NCI-H1105 (cell line): ENCODE results near the gene TXN2.
"Not testable (repeated sequence)": the region's sequence is repeated elsewhere in the genome, so short reads cannot be mapped to it uniquely, and the experiment has no call there.

Experiments
- DNase-seq: peaks from one replicate; lab custom pipeline; 2025; lab: John Stamatoyannopoulos, UW

Gene TXN2

DNA sequence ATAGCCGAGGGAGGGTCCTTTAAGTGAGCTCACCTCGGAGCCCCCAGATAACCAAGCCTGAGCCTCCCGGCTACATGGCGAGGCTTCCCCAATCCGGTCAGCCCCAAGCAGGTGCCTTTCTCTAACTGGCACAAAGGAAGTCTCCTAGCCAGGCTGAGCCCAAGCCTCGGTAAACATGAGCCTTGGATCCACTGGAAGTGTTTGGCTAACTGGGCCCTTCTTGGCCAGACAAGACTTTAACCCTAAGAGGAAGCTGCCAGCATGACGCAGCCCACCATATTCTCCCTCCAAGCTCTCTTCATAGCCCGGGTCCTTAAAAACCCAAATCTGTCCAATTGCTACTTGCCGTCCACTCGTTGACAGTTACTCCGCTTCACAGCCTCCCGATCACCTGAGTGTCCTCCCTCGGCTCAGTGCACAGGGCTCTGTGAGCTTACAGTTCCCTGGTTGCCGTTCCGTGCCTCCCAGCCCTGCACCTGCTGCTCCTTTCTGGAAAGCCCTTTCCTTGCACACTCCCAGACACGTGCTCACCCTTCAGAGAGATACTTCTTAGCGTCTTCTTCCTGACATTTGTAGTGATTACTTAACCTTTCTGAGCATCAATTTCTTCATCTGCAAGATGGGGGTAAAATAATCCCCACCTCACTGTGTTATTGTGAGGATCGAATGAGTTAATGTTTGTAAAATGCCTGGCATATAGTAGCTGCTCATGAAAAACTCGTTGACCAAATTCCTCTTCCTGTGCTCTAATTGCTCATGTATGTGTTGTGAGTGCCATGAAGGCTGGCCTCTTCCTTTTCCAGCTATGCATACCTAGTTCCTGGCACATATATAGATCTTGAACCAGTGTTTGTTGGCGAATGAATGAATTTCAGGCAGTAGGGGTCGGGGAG is 25.6 kb downstream of the TXN2 start:
- no peak for DNase-seq

DNA sequence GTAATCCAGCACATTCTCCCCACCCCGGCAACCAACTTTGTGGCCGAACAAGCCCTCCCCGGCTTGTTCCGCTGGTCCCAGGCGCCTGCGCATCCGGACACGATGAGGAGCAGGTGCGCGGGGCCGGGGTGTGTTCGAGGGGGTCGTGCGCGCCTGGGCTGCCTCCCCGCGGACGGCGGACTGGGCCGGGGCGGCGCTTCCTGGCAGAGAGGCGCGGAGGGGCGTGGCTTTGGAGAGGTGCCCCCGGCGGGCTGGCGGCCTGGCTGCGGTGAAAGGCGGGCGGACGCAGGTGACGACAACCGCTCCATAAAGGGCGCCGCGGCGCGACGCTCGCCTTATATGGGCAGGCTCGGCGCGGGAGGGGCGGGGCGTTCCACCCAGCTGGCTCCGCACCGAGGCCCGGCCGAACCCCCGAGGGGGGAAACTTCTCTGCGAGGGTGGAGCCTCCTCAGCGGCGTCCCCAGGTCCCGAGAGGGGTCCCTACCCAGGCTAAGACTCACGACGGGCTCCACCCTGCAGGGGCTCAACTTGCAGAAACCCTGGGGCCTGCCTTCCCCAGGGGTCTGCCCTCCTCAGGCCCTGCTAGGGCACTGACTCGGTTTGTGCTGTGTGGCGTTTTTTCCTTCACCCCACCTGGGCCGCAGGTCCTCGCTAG is 26.4 kb downstream of the TXN2 start:
- DNase-seq = no peak

GRCh38 chr22:36453855-36454378 is 27.5 kb downstream of the TXN2 start:
- no peak for DNase-seq

- not testable (repeated sequence) for DNase-seq
Measured at GRCh38 chr22:36452978-36453607, 28.3 kb downstream of the TXN2 start.

DNA sequence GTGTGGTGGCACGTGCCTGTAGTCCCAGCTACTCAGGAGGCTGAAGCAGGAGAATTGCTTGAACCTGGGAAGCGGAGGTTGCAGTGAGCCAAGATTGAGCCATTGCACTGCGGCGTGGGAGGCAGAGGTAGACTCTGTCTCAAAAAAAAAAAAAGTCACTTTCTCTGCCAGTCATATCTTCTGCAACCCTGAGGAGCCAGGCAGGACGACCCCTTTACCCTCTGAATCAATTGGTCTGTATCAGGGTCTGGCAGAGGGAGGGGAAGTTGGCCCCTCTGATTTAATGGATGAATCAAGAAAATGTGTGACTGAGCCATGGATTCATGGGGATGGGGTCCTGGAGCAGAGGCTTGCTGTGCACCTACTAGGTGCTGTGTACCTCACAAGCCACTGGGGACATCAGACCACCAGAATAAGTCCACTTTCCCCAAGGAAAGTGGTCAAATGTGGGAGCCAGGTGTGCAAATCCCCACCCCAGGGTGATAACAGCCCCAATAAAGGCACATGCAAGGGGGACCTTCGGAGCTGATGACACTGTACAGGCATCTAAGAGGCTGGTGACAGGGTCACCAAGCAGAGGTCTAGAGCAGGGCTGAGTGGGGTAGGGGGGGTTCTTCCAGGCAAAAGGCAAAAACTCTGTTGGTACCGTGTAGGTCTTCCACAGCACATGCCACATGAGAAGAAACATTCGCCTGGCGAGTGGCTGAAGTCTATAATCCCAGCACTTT is 29.0 kb downstream of the TXN2 start:
- DNase-seq = no peak

GRCh38 chr22:36450923-36451322 is 30.5 kb downstream of the TXN2 start:
- not testable (repeated sequence) for DNase-seq

DNA sequence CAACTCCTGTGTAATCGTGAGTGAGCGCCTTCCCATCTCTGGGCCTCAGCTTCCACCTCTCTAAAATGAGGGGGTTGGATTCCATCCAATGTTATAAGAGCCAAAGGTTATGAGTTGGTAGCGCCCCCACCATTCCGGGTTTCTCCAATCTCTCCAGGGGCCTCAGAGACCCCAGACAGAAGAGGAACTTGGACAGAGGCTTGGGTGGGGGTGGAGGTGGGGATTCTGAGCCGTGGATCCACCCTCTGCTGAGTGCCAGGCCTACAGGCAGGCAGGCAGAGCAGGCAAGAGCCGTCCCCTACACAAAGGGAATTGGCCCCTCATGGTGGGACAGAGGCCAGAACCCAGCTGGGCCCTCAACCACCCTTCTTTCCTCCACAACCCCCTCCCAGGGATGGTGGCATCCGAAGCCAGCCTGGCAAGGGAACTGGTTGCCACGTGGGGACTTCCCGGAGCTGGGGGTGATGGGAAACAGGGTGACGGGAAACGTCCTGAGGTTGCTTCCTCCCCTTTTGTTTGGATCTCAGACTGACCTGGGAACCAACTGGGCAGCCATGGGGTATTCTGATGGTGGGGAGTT is 31.8 kb downstream of the TXN2 start:
- DNase-seq = no peak

- no peak for DNase-seq
Measured at GRCh38 chr22:36447632-36448031, 33.8 kb downstream of the TXN2 start.

- DNase-seq = no peak
Measured at GRCh38 chr22:36445158-36445668, 36.2 kb downstream of the TXN2 start.

DNA sequence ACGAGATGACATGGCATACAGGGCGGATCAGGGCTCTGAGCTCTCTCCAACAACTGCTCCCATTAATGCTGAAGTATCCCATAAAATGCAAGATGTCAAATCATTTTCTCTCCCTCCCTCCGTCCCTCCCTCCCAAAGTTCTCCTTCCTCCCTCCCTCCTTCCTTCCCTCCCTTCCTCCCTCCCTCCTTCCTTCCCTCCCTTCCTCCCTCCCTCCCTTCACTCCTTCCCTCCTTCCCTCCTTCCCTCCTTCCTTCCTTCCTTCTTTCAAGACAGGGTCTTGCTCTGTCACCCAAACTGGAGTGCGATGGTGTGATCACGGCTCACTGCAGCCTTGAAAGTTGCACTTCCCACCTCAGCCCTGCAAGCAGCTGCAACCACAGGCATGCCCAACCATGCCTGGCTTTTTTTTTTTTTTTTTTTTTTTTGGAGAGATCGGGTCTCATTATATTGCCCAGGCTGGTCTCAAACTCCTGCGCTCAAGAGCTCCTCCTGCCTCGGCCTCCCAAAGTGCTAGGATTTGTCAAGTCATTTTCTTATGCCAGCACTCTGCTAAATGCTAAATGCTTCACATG is 38.2 kb downstream of the TXN2 start:
- DNase-seq = no peak

- DNase-seq = no peak
Measured at GRCh38 chr22:36442506-36443197, 38.8 kb downstream of the TXN2 start.

- DNase-seq = no peak
Measured at GRCh38 chr22:36440429-36441002, 40.9 kb downstream of the TXN2 start.

DNA sequence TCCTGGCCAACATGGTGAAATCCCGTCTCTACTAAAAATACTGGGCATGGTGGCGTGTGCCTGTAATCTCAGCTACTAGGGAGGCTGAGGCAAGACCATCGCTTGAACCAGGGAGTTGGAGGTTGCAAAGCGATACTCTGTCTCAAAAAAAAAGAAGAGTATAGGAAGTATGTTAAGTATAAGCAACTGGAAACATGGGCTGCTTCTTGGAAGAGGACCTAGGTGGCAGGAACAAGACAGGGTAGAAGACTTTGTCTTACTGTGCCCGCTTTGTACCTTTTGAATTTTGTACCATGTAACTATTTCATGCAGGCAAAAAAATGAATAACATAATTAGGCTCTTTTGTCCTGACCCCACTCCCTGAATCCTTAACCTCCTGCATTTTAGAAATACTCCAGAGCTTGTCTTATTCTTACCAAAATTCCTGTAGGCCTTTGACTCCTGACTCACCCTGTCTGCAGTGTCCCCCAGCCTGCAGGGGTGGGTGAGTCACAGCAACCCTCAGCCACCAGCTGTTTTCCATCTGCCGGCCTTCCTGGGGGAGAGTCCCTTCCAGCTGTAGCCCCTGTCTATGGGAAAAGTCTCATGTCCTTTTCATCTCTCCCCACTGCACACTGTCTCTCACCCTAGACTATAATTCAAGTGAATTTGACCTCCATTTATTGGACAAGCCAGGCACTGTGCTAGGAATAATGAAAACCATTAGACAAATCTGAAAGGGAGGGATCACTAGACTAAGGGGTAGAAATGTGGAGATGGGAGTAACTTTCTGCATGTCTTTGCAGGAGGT is 41.8 kb downstream of the TXN2 start:
- no peak for DNase-seq

DNA sequence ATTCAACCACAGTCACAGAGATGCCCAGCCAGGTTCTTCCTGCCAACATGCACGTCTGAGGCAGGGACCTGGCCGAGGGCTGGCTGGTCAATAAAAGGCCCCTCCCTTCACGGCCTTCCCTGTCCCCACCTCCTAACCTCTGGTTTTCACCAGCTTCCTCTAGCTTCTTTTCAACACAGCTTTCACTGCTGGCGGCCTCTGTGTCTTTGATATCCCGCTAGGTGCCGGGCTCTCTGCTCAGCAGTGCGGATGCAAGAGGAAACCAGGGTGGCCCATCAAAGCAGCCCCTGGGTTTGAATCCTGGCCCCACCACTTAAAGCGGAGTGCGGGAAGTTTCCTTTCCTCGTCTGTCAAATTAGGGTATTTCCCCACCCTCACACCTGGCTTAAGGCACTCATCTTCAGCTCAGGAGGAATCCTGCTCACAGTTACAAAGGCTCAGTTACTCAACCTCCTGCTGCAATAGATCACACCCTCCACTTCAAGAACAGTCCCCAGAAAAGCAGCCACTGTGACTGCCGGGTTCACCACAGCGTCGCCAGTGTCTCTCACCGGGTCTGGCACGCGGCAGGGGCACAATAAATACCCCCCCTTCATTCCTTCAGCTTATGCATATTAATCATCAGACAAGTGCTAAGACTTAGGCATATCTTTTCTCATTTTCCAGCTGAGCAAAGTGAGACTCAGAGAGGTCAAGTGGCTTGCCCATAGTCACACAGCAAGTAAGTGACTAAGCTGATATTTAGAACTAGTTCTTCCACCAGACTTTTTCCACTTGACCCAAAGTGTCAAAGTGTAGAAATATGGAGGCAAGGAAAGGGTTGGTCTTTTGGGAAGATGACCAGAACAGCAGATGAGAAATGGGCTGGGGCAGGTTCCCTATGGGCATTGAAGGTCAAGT is 45.7 kb downstream of the TXN2 start:
- DNase-seq = no peak

GRCh38 chr22:36433318-36434231 is 47.9 kb downstream of the TXN2 start:
- DNase-seq = peak; percentile 92

- DNase-seq = no peak
Measured at GRCh38 chr22:36432592-36433317, 48.7 kb downstream of the TXN2 start.
